ENCODE measurements around the gene C1orf35. TPM values are rescaled to one million over a fixed set of nuclear protein-coding genes. Genes with fewer than 3 reads are reported as not detected.
A peak's percentile ranks its signal among the peaks of the same experiment; 100 is the strongest.

Gene C1orf35
- total RNA-seq, 1 experiment from 2014 or later, result 18.7 TPM

DNA sequence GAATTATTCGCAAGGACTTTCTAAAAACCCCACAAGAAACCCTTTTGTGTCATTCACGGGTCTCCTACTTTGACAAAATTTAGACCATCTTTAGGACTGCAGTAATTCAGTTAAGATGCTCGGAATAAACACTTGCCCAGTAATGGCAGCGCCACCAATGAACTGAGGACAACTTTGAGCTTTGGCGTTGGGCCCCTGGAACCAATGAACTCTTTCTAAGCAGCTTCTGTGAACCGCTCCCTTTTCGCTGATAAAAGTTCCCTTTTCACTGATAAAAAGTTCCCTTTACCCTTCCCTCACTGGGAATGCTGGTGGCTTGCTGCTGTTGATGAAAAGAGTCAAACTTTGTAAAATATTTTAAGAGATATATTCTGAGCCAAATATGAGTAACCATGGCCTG, 7.4 kb upstream of the C1orf35 start:
- no peak overlapping the region for H3K27ac ChIP-seq
- peak overlapping the region; percentile 72; the same call in 1 of the 2 replicates for H3K4me3 ChIP-seq
- DNase-seq (ENCODE audit: low read depth in 1 of 2, low spot score in 2 of 2), result no peak

DNA sequence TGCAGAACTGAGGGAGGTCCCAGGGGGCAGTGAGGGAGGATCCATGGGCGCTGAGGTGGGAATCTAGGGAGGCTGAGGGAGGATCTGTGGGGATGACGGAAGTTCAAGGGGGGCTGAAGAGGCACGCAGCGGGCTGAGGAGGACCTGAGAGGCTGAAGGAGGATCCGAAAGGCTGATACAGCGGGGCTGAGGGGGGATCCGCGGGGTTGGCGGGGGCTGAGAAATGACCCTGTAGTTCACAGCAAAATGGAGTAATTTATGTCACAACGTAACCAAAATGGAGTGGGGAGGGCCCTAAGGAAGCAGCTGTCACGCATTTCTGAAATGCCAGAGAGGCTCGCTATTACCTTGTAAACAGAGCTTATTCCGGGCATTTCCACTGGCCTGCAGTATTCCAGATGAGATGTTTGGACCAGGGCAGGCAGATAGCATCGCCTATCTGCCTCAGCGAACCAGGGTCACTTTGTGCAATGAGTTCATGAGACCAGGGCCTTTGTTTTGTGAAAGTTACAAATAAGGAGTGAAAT, 6.9 kb upstream of the C1orf35 start:
- Histone ChIP-seq H3K36me3 (peaks cover 21% of the 10 kb centered on the region), H3K27ac (peak overlapping the region; percentile 50), H3K9me3 (replicated peaks) (no peaks in the 10 kb centered on the region), H3K27me3 (replicated peaks) (no peaks in the 10 kb centered on the region), H3K4me3 (peak overlapping the region; percentile 72), H3K4me1 (replicated peaks) (peaks cover 11% of the 10 kb centered on the region)
- DNase-seq (ENCODE audit: low read depth in 1 of 2, low spot score in 2 of 2), result no peak

More for the DNA sequence above, 7.4 kb upstream of the C1orf35 start:
- H3K9me3 ChIP-seq (replicated peaks), result no peaks in the 10 kb centered on the region
- H3K4me1 ChIP-seq (replicated peaks), result peaks cover 11% of the 10 kb centered on the region
- H3K27me3 ChIP-seq (replicated peaks), result no peaks in the 10 kb centered on the region
- peaks cover 21% of the 10 kb centered on the region for H3K36me3 ChIP-seq

DNA sequence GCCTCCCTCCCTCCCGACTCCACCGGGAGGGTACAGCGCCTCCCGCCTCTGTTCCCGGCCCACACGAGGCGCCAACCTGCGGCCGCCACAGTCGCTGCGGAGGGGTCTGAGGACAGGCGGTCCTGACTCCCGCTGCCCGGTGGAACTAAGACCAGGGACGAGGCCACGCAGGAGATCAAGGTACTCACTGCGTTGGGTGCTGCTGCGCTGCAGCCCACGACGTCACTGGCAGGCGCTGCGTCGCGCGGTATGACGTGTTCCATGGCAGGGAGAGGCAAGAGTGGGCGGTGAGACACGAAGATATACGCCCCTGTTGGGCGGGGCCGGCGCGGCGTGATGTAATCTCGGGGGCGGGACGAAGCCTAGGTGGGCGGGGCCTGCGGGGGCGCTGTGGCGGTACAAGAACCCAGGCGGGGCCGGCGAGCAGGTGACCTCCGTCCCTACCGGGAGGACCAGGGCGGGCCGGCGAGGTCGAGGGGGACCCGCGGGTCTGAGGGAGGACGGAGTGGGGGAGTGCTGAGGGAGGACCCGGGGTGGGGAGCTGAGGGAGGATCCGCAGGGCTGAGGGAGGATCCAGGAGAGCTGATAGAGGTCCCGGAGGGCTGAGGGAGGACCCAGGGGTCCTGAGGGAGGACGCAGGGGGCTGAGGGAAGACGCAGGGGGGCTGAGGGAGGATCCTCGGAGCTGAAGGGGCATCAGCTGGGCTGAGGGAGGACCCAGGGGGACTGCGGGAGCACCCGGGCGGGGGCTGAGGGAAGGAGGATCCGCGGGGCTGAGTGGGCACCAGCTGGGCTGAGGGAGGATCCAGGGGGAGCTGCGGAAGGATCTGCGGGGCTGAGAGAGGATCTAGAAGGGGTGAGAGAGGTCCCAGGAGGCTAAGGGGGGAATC, 6.2 kb upstream of the C1orf35 start, which contains the start of gene MRPL55:
Gene MRPL55 (minus strand): TSS at position 227 of the 889 bp plus-strand sequence. CDS start 1,039 bp downstream, outside the sequence.
- peak within 1 kb of the TSS; percentile 72 for H3K4me3 ChIP-seq
- DNase-seq (ENCODE audit: low read depth in 1 of 2, low spot score in 2 of 2), result peak; percentile 84 to 96

DNA sequence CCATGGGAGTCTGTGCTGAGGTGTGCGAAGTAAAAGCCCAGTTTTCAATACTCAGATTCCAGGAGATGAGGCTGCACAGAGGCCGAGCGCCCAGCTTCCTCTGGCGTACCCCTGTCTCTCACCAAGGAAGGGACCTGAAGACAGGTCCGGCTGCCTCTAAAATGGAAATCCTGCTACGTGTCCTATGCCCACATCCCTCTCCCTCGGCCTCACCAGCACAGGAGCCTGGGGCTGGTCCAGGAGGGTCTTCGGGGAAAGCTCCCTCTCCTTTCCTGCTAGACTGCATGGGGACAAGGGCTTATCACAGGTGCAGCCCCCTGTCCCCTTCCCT, 5.6 kb upstream of the C1orf35 start:
- Histone ChIP-seq H3K27ac (peak overlapping the region; percentile 38; the same call in 1 of the 2 replicates), H3K4me3 (peak overlapping the region; percentile 72), H3K4me1 (replicated peaks) (peaks cover 17% of the 10 kb centered on the region), H3K36me3 (peaks cover 21% of the 10 kb centered on the region), H3K9me3 (replicated peaks) (no peaks in the 10 kb centered on the region), H3K27me3 (replicated peaks) (no peaks in the 10 kb centered on the region)
- no peak for DNase-seq (ENCODE audit: low read depth in 1 of 2, low spot score in 2 of 2)

More for the DNA sequence above, 6.2 kb upstream of the C1orf35 start, which contains the start of gene MRPL55:
- H3K36me3 ChIP-seq, result peaks cover 21% of the 10 kb centered on the region
- peak within 1 kb of the TSS; percentile 50 for H3K27ac ChIP-seq
- peaks cover 11% of the 10 kb centered on the region for H3K4me1 ChIP-seq (replicated peaks)
- H3K9me3 ChIP-seq (replicated peaks), result no peaks in the 10 kb centered on the region
- no peaks in the 10 kb centered on the region for H3K27me3 ChIP-seq (replicated peaks)

- Histone ChIP-seq H3K27ac (no peak overlapping the region), H3K4me3 (peak overlapping the region; percentile 72), H3K27me3 (replicated peaks) (no peaks in the 10 kb centered on the region), H3K36me3 (peaks cover 21% of the 10 kb centered on the region), H3K4me1 (replicated peaks) (peaks cover 20% of the 10 kb centered on the region), H3K9me3 (replicated peaks) (no peaks in the 10 kb centered on the region)
- no peak for DNase-seq (ENCODE audit: low read depth in 1 of 2, low spot score in 2 of 2)
These were observed 5.0 kb upstream of the C1orf35 start for GRCh38 chr1:228108055-228108690.

DNA sequence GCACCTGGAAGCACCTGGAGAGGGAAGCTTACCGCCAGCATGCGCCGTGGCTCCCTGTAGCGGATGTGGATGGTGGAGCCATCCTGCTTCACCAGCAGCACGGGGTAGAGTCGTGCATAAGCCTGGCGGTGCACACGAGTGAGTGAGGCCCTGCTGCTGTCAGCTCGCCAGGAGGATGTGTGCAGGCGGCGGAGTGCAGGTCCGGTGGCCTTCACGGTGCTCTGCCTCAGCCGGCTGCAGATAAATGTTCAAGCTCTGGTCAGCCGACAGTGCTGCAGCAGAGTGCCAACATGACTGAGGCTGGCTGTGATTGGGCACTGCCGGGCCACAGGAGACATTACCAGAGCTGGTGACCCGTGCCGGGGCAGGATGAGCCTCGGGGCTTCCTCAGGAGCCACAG, 4.5 kb upstream of the C1orf35 start:
- DNase-seq (ENCODE audit: low read depth in 1 of 2, low spot score in 2 of 2), result no peak
- H3K27me3 ChIP-seq (replicated peaks), result no peaks in the 10 kb centered on the region
- H3K4me1 ChIP-seq (replicated peaks), result peaks cover 20% of the 10 kb centered on the region
- no peaks in the 10 kb centered on the region for H3K9me3 ChIP-seq (replicated peaks)
- H3K27ac ChIP-seq, result no peak overlapping the region
- peaks cover 21% of the 10 kb centered on the region for H3K36me3 ChIP-seq
- H3K4me3 ChIP-seq, result no peak overlapping the region

- no peak overlapping the region for H3K4me3 ChIP-seq
These were observed 3.6 kb upstream of the C1orf35 start for GRCh38 chr1:228106800-228107054.

DNA sequence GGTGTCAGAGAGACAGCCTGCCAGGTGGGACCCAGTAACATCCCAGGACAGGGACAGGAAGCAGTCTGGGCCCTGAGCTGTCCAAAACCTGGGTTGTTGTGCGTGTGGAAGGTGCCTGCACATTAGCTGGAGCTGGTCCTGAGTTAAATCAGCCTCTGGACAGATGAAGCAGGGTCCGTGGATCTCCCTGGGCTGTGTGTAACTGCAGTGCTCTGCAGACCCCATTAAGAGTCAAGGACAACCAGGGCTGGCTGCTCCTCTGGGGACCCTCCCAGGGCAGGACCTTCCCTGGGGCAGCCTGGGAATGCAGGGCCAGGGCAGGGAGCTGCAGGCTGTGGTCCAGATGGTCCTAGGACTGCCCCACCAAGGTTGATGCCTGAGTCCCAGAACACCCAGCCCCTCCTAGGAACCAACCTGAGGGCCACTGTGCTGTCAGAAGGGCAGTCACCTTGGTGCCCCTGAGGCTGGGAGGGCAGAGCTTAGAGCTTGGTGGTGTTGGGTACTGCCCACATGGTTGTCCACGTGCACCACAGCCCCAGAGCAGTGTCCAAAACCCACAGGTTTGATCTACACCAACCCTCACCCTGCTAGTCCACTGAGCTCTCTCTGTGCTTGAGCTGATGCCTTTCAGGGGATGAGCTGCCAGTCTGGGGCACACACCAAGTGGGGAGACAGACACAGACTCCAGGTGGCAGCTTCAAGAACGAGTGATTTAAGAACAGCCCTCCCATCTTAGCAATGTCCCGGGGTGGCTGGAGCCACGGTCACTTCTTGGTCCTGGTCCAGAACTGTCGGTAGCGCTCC, 3.1 kb upstream of the C1orf35 start:
- no peaks in the 10 kb centered on the region for H3K27me3 ChIP-seq (replicated peaks)
- no peak for DNase-seq (ENCODE audit: low read depth in 1 of 2, low spot score in 2 of 2)
- H3K9me3 ChIP-seq (replicated peaks), result no peaks in the 10 kb centered on the region
- no peak overlapping the region for H3K4me3 ChIP-seq
- no peak overlapping the region for H3K27ac ChIP-seq
- peaks cover 32% of the 10 kb centered on the region for H3K4me1 ChIP-seq (replicated peaks)
- peaks cover 28% of the 10 kb centered on the region for H3K36me3 ChIP-seq

More at GRCh38 chr1:228106800-228107054, 3.6 kb upstream of the C1orf35 start:
- H3K27me3 ChIP-seq (replicated peaks), result no peaks in the 10 kb centered on the region
- H3K9me3 ChIP-seq (replicated peaks), result no peaks in the 10 kb centered on the region
- peaks cover 27% of the 10 kb centered on the region for H3K4me1 ChIP-seq (replicated peaks)
- H3K27ac ChIP-seq, result no peak overlapping the region
- peaks cover 23% of the 10 kb centered on the region for H3K36me3 ChIP-seq
- no peak for DNase-seq (ENCODE audit: low read depth in 1 of 2, low spot score in 2 of 2)

- peaks cover 32% of the 10 kb centered on the region for H3K4me1 ChIP-seq (replicated peaks)
- DNase-seq (ENCODE audit: low read depth in 1 of 2, low spot score in 2 of 2), result peak in 1 of 2 experiments; percentile 22
- no peak overlapping the region for H3K27ac ChIP-seq
- H3K9me3 ChIP-seq (replicated peaks), result no peaks in the 10 kb centered on the region
- no peak overlapping the region for H3K4me3 ChIP-seq
- H3K36me3 ChIP-seq, result peaks cover 36% of the 10 kb centered on the region
- H3K27me3 ChIP-seq (replicated peaks), result no peaks in the 10 kb centered on the region
These were observed 2.3 kb upstream of the C1orf35 start for GRCh38 chr1:228105270-228105995.

DNA sequence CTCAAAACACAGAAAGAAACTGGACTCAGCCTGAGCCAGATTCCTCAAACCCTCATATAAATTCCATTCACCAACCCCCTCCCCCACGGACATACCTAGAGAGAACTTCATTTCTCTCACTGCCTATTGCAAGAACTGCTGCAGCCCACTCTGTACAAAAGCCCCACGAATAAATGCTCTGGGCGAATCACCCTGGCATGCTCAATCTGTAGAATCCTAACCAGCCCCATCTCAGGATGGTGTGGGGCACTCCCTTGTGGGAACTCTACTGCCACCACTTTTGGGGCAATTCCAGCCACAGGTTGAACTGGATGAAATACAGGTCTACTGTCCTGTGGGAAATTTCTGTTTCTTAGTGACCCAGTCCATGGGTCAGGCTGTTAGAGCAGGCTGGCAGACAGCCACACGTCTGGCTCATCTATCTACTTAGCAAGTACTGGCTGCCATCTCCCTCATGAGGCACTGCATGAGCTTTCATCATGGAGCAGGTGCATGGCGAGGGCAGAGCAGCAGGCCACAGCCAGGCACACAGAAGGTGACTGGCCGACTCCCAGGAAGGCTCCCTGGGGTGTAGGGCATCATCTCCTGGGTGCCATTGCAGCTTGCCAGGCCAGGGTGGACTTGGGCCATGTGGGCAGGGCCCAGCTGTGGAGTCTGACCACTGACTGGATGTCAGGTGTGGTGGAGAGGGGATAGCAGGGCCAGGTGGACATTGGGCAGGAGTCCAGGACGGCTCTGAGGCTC, 1.6 kb upstream of the C1orf35 start:
- Histone ChIP-seq H3K4me1 (replicated peaks) (peaks cover 27% of the 10 kb centered on the region), H3K27ac (no peak overlapping the region), H3K9me3 (replicated peaks) (no peaks in the 10 kb centered on the region), H3K36me3 (peaks cover 42% of the 10 kb centered on the region), H3K4me3 (no peak overlapping the region), H3K27me3 (replicated peaks) (no peaks in the 10 kb centered on the region)
- no peak for DNase-seq (ENCODE audit: low read depth in 1 of 2, low spot score in 2 of 2)

DNA sequence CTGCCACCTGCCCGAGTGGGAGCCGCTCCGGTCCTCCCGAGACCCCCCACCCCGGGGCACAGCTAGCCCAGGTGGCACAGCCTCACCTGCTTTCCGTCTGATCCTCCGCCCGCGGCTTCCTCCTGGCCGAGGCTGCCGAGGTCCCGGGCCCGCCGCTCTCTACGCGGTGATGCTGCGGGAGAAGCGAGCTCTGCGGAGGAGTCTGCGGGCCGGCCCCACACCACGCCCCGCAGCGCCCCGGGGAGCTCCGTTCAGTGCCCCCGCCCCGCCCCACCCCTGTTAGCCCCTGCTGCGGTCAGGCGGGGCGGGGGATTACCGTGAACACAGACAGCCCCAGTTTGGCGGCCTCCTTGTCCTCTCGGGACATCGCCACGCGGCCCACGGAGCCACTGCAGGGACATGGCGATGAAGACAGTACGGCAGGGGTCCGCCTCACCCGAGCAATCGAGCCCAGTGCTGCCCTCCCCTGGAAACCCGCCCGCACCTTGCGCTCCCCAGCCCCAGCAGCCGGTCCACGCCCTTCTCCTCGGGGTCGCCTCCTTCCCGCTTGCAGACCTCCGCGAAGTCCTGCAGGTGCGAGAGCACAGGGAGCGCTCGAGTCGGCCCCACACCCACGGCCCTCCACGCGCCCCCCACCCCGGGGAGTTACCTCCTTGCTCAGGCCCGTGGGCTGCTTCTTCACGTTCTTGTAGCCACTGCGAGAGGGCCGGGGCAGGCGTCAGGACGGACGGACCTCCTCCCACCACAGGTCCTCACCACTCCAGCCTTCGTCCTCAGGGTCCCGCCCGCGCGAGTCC, 933 bp downstream of the C1orf35 start:
- peak in 1 of 2 experiments; percentile 54 for DNase-seq (ENCODE audit: low read depth in 1 of 2, low spot score in 2 of 2)
- peaks cover 58% of the 10 kb centered on the region for H3K36me3 ChIP-seq

DNA sequence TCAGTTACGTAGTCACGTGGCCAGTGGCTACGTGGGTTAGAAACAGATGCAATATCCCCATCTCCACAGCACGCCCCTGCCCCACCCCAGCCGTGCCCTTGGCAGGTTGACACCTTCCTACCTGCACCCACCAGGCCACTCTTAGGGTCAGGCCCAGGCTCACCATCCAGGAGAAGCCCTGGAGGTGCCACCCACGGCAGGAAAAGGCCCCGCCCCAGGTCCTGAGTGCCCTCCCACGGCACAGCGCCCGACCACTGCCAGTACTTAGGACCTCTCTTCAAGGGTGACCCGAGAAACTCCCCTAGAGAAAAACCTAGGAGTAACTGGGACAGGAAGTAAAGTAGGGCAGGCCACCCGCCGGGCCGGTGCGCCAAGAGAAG, 1.5 kb downstream of the C1orf35 start:
- Histone ChIP-seq H3K27me3 (replicated peaks) (no peaks in the 10 kb centered on the region), H3K27ac (no peak overlapping the region), H3K4me3 (peak overlapping the region; percentile 60), H3K4me1 (replicated peaks) (peaks cover 21% of the 10 kb centered on the region), H3K9me3 (replicated peaks) (no peaks in the 10 kb centered on the region), H3K36me3 (peaks cover 58% of the 10 kb centered on the region)
- no peak for DNase-seq (ENCODE audit: low read depth in 1 of 2, low spot score in 2 of 2)

More for the DNA sequence above, 933 bp downstream of the C1orf35 start:
- Histone ChIP-seq H3K9me3 (replicated peaks) (no peaks in the 10 kb centered on the region), H3K27me3 (replicated peaks) (no peaks in the 10 kb centered on the region), H3K27ac (no peak overlapping the region), H3K4me3 (peak overlapping the region; percentile 60), H3K4me1 (replicated peaks) (peaks cover 21% of the 10 kb centered on the region)
